Neuronal stem cell (in vitro differentiated cells): ENCODE measurements around the gene VPREB3.

ENCODE experiments used
- DNase-seq: peaks from one replicate; pipeline ENCODE4 v3.0.0-alpha.2; 2013; ENCODE audit warnings: low spot score
- H2AFZ ChIP-seq: one replicate; pipeline ENCODE4 v1.6.1; 2013; ENCODE audit warnings: mild to moderate bottlenecking, low read length, inconsistent platforms
- H2AK5ac ChIP-seq: 2 replicates; pipeline ENCODE4 v1.6.1; 2013; ENCODE audit warnings: low read depth, mild to moderate bottlenecking, inconsistent platforms, low read length, moderate library complexity, mixed read lengths
- H2BK120ac ChIP-seq: 2 replicates; pipeline ENCODE4 v1.6.1; 2013; ENCODE audit warnings: low read depth, mild to moderate bottlenecking, inconsistent platforms, low read length, moderate library complexity, mixed read lengths
- H2BK12ac ChIP-seq: one replicate; pipeline ENCODE4 v1.6.1; 2013; ENCODE audit warnings: low read length, inconsistent platforms
- H2BK15ac ChIP-seq: 2 replicates; pipeline ENCODE4 v1.6.1; 2013; ENCODE audit warnings: mild to moderate bottlenecking, low read length, inconsistent platforms, mixed read lengths
- H2BK5ac ChIP-seq: one replicate; pipeline ENCODE4 v1.6.1; 2013; ENCODE audit warnings: inconsistent platforms, mild to moderate bottlenecking, low read length, moderate library complexity
- H3K14ac ChIP-seq: one replicate; pipeline ENCODE4 v1.6.1; 2013; ENCODE audit warnings: low read length, inconsistent platforms
- H3K18ac ChIP-seq: 2 replicates; pipeline ENCODE4 v1.6.1; 2013; ENCODE audit warnings: low read length, inconsistent platforms
- H3K23ac ChIP-seq: 2 replicates; pipeline ENCODE4 v1.6.1; 2013; ENCODE audit warnings: low read depth, mild to moderate bottlenecking, mixed read lengths, low read length, inconsistent platforms; ENCODE audit not compliant: poor library complexity
- H3K27ac ChIP-seq: replicated peaks from 3 replicates; pipeline ENCODE4 v1.5.1; 2013; ENCODE audit warnings: low read length, inconsistent platforms
- H3K27me3 ChIP-seq, 3 experiments: 2 replicates each; pipeline ENCODE4 v1.6.1; 2013; ENCODE audit warnings: low read length in 3 of 3, mild to moderate bottlenecking in 2 of 3, inconsistent platforms in 1 of 3, low read depth in 1 of 3, mixed read lengths in 1 of 3, moderate library complexity in 1 of 3; ENCODE audit not compliant: control insufficient read depth in 3 of 3, insufficient read depth in 3 of 3
- H3K36me3 ChIP-seq, 2 donors: replicated peaks in 1 of 2; 2 replicates each; pipeline ENCODE4 v1.6.1; 2013; ENCODE audit warnings: low read length in 2 of 2; ENCODE audit not compliant: control insufficient read depth in 2 of 2, insufficient read depth in 2 of 2
- H3K4ac ChIP-seq: 2 replicates; pipeline ENCODE4 v1.6.1; 2013; ENCODE audit warnings: inconsistent platforms, mild to moderate bottlenecking, low read length, moderate library complexity
- H3K4me1 ChIP-seq, 2 donors: 1 replicate in 1 of 2; 2 replicates in 1 of 2; pipeline ENCODE4 v1.6.1; 2013; ENCODE audit warnings: low read length in 2 of 2, low read depth in 1 of 2; ENCODE audit not compliant: control insufficient read depth in 2 of 2, insufficient read depth in 1 of 2
- H3K4me2 ChIP-seq: one replicate; pipeline ENCODE4 v1.6.1; 2013; ENCODE audit warnings: mild to moderate bottlenecking, low read length, inconsistent platforms; ENCODE audit not compliant: insufficient read depth, poor library complexity, severe bottlenecking
- H3K4me3 ChIP-seq, 2 donors: 2 replicates each; pipeline ENCODE4 v1.5.1; 2013; ENCODE audit warnings: low read length in 2 of 2, mild to moderate bottlenecking in 2 of 2, inconsistent platforms in 1 of 2, moderate library complexity in 1 of 2
- H3K79me1 ChIP-seq: one replicate; pipeline ENCODE4 v1.6.1; 2013; ENCODE audit warnings: low read depth, mild to moderate bottlenecking, inconsistent platforms, low read length, moderate library complexity
- H3K9ac ChIP-seq: one replicate; pipeline ENCODE4 v1.6.1; 2013; ENCODE audit warnings: mild to moderate bottlenecking, low read depth, low read length, inconsistent platforms; ENCODE audit not compliant: poor library complexity
- H3K9me3 ChIP-seq, 2 donors: replicated peaks in 1 of 2; 2 replicates each; pipeline versions ENCODE3 to v1.6.1; 2013; ENCODE audit warnings: low read length in 2 of 2, mild to moderate bottlenecking in 2 of 2, inconsistent platforms in 1 of 2, low read depth in 1 of 2, mixed read lengths in 1 of 2, moderate library complexity in 1 of 2; ENCODE audit not compliant: control insufficient read depth in 2 of 2, insufficient read depth in 1 of 2
- H4K8ac ChIP-seq: one replicate; pipeline ENCODE4 v1.6.1; 2013; ENCODE audit warnings: low read depth, mild to moderate bottlenecking, inconsistent platforms, low read length, moderate library complexity
- H4K91ac ChIP-seq: one replicate; pipeline ENCODE4 v1.6.1; 2013; ENCODE audit warnings: low read length, low read depth, mild to moderate bottlenecking, inconsistent platforms; ENCODE audit not compliant: poor library complexity
- WGBS, 2 donors: extraction: QIAGEN DNeasy Blood & Tissue Kit; methylation state at CpG; one replicate each; pipeline ENCODE4 v1.1.7; 2013; ENCODE audit warnings: missing lambda C conversion rate in 2 of 2, mixed read lengths in 1 of 2; ENCODE audit not compliant: insufficient read length in 2 of 2, insufficient replicate concordance in 1 of 2; ENCODE audit errors: extremely low coverage in 2 of 2; 5-methylcytosine and 5-hydroxymethylcytosine counted together

The VPREB3 gene

DNA sequence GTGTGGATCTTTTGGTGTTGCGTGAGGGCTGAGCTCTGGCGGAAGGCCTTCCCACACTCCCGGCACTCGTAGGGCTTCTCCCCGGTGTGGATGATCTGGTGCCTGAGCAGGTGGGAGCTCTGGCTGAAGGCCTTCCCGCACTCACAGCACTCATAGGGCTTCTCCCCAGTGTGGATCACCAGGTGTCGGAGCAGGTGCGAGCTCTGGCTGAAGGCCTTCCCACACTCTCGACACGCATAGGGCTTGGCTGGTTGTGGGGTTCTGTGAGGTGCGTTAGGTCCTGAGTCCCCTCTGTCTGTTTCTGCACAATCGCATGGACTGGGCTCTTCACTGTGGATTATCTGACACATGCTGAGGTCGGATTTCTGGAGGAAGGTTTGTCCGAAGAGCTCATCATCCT, 9.7 kb downstream of the VPREB3 start:
- H3K14ac ChIP-seq: no peak overlapping the region
- H3K4me3 ChIP-seq: no peak overlapping the region
- H3K4me1 ChIP-seq: no peaks in the 10 kb centered on the region
- no peak overlapping the region for H2BK12ac ChIP-seq
- H4K91ac ChIP-seq: no peak overlapping the region
- H3K4ac ChIP-seq: no peak overlapping the region
- no peak overlapping the region for H2BK5ac ChIP-seq
- no peak overlapping the region for H2BK120ac ChIP-seq
- peaks cover 27 to 48% of the 10 kb centered on the region in 2 donors for H3K36me3 ChIP-seq
- no peak overlapping the region for H3K18ac ChIP-seq
- no peak overlapping the region for H3K27ac ChIP-seq
- no peak for DNase-seq
- no peak overlapping the region for H3K9ac ChIP-seq
- no CpG with 5 or more reads among the region's 14 CpGs for WGBS, 2 donors
- peaks cover 2% of the 10 kb centered on the region for H3K79me1 ChIP-seq
- H2AK5ac ChIP-seq: no peak overlapping the region
- no peak overlapping the region for H3K4me2 ChIP-seq
- no peaks in the 10 kb centered on the region for H3K9me3 ChIP-seq
- no peak overlapping the region for H2BK15ac ChIP-seq
- no peak overlapping the region for H3K23ac ChIP-seq
- no peak overlapping the region for H2AFZ ChIP-seq
- no peaks in the 10 kb centered on the region for H3K27me3 ChIP-seq
- no peak overlapping the region for H4K8ac ChIP-seq

DNA sequence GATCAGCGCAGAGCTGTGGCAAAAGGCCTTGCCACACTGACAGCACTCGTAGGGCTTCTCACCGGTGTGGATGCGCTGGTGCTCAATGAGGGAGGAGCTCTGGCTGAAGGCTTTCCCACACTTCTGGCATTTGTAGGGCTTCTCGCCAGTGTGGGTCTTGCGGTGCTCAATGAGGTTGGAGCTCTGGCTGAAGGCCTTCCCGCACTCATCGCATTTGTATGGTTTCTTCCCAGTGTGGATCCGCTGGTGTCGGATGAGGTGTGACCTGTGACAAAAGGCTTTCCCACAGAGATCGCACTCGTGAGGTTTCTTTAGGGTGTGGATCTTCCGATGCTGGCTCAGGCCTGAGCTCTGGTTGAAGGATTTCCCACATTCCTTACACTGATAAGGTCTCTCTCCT, 10.2 kb downstream of the VPREB3 start:
- no peak overlapping the region for H4K91ac ChIP-seq
- no peak overlapping the region for H3K9ac ChIP-seq
- no peak overlapping the region for H3K4me3 ChIP-seq
- H2BK120ac ChIP-seq: no peak overlapping the region
- no peak overlapping the region for H2AFZ ChIP-seq
- H3K4ac ChIP-seq: no peak overlapping the region
- no peak overlapping the region for H3K23ac ChIP-seq
- H3K27me3 ChIP-seq: no peaks in the 10 kb centered on the region
- H2AK5ac ChIP-seq: no peak overlapping the region
- H3K79me1 ChIP-seq: peaks cover 2% of the 10 kb centered on the region
- no peaks in the 10 kb centered on the region for H3K4me1 ChIP-seq
- WGBS, 2 donors: no CpG with 5 or more reads among the region's 13 CpGs
- no peak overlapping the region for H2BK5ac ChIP-seq
- H3K14ac ChIP-seq: no peak overlapping the region
- H3K18ac ChIP-seq: no peak overlapping the region
- H3K9me3 ChIP-seq: no peaks in the 10 kb centered on the region
- H4K8ac ChIP-seq: no peak overlapping the region
- peaks cover 27 to 48% of the 10 kb centered on the region in 2 donors for H3K36me3 ChIP-seq
- no peak for DNase-seq
- no peak overlapping the region for H3K27ac ChIP-seq
- no peak overlapping the region for H2BK15ac ChIP-seq
- H3K4me2 ChIP-seq: no peak overlapping the region
- no peak overlapping the region for H2BK12ac ChIP-seq

DNA sequence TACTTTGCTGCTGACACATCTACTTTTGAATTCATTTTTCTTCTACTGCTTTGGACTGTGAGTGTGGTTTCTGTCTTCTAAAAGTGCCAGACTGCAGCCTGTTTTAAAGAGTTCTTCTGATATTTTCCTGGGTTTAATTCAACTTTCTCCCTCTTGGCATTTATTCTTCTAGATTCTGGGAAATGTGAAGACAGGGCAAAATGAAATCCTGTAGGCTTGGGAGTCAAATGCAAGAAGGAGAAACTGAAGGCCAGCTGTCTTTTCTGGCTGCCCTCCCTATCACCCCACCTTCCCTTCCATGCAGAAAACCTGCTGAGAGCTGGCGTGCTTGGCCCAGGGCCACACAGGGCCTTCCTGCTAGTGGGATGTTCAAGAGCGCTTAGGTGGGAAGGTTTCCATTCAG, 10.9 kb downstream of the VPREB3 start:
- no peak overlapping the region for H3K9ac ChIP-seq
- no peaks in the 10 kb centered on the region for H3K4me1 ChIP-seq
- no peak overlapping the region for H3K4me3 ChIP-seq
- no peaks in the 10 kb centered on the region for H3K27me3 ChIP-seq
- H3K79me1 ChIP-seq: peaks cover 2% of the 10 kb centered on the region
- no peak overlapping the region for H2BK15ac ChIP-seq
- peaks cover 27 to 48% of the 10 kb centered on the region in 2 donors for H3K36me3 ChIP-seq
- DNase-seq: no peak
- no peak overlapping the region for H3K27ac ChIP-seq
- H2BK120ac ChIP-seq: no peak overlapping the region
- H3K18ac ChIP-seq: no peak overlapping the region
- no peak overlapping the region for H4K91ac ChIP-seq
- H3K4ac ChIP-seq: no peak overlapping the region
- no peak overlapping the region for H2BK5ac ChIP-seq
- no peaks in the 10 kb centered on the region for H3K9me3 ChIP-seq
- WGBS, 2 donors: no CpG with 5 or more reads among the region's 2 CpGs
- peak overlapping the region; percentile 33 for H4K8ac ChIP-seq
- H2AK5ac ChIP-seq: no peak overlapping the region
- no peak overlapping the region for H2BK12ac ChIP-seq
- no peak overlapping the region for H3K23ac ChIP-seq
- H3K14ac ChIP-seq: no peak overlapping the region
- H2AFZ ChIP-seq: no peak overlapping the region
- no peak overlapping the region for H3K4me2 ChIP-seq

DNA sequence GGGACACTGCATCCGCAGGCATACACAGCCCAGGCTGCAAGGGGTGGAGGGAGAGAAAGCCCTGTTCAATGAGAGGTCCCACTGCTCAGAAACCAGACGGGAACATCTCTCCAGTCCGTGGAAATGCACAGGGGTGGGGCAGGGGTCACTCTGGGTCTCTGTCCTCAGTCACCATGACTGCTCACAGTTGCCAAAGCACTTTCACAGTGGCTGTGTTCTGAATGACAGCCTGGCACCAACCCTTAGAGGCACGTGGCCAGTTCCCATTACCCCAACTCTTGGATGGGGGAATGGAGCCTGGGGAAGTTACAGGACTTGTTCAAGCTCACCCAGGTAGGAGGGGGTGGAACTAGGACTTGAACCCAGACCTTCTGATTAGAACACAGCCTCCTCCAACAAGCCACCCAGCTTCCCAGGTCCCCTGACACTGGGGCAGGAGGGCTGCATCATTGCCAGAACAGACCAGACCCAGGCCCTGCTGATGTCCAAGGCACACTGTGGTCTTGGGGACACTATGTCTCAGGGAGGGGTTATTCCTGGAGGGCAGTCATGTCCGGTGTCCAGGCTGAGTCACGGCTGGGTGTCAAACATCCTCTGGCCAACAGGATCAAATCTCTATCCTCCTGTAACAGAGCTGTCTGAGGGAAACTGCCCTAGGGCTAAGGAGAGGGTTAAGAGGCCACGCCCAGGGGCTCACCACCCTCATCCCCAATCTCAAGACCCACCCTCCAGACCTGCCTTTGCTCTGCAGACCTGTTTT, 11.5 kb downstream of the VPREB3 start:
- Histone ChIP-seq H3K79me1 (peaks cover 2% of the 10 kb centered on the region), H2BK15ac (no peak overlapping the region), H2AFZ (no peak overlapping the region), H2BK120ac (no peak overlapping the region), H4K91ac (no peak overlapping the region), H3K4me3 (peak overlapping the region in 1 of 2 donors; percentile 17), H2AK5ac (no peak overlapping the region), H3K4ac (no peak overlapping the region), H3K9me3 (no peaks in the 10 kb centered on the region), H2BK12ac (no peak overlapping the region), H3K36me3 (peaks cover 27 to 48% of the 10 kb centered on the region in 2 donors), H3K27me3 (no peaks in the 10 kb centered on the region), H3K23ac (no peak overlapping the region), H2BK5ac (no peak overlapping the region), H4K8ac (no peak overlapping the region), H3K14ac (no peak overlapping the region), H3K4me2 (no peak overlapping the region), H3K18ac (no peak overlapping the region), H3K9ac (peak overlapping the region; percentile 63), H3K27ac (no peak overlapping the region), H3K4me1 (no peaks in the 10 kb centered on the region)
- no peak for DNase-seq
- no CpG with 5 or more reads among the region's 7 CpGs for WGBS, 2 donors
